Hepatocyte (in vitro differentiated cells): ENCODE measurements around the gene WDFY2. TPM values are rescaled to one million over a fixed set of nuclear protein-coding genes. Genes with fewer than 3 reads are reported as not detected.
"Not testable (repeated sequence)": the region's sequence is repeated elsewhere in the genome, so short reads cannot be mapped to it uniquely, and the experiment has no call there.

ENCODE experiments used
- DNase-seq: peaks from one replicate; pipeline ENCODE4 v3.0.0-alpha.2; 2016; ENCODE audit warnings: low spot score
- H2AFZ ChIP-seq: fragments of 200-600 bp; sonication (generic); 2 replicates; pipeline ENCODE4 v1.6.0; 2016; ENCODE audit warnings: antibody characterized with exemption, mild to moderate bottlenecking
- H3K27ac ChIP-seq: fragments of 200-600 bp; sonication (generic); 2 replicates; pipeline ENCODE4 v1.5.1; 2016; ENCODE audit warnings: mild to moderate bottlenecking
- H3K27me3 ChIP-seq: fragments of 200-600 bp; sonication (generic); 2 replicates; pipeline ENCODE4 v1.6.1; 2016
- H3K36me3 ChIP-seq: fragments of 200-600 bp; sonication (generic); replicated peaks from 2 replicates; pipeline ENCODE4 v1.5.1; 2016; ENCODE audit warnings: low read depth; ENCODE audit not compliant: insufficient read depth
- H3K4me1 ChIP-seq: fragments of 200-600 bp; sonication (generic); 2 replicates; pipeline ENCODE4 v1.5.1; 2016; ENCODE audit warnings: mild to moderate bottlenecking, moderate library complexity; ENCODE audit not compliant: insufficient read depth
- H3K4me2 ChIP-seq: fragments of 200-600 bp; sonication (generic); 2 replicates; pipeline ENCODE4 v1.6.0; 2016
- H3K4me3 ChIP-seq: fragments of 200-600 bp; sonication (generic); 2 replicates; pipeline ENCODE4 v1.5.1; 2016; ENCODE audit warnings: mild to moderate bottlenecking
- H3K79me2 ChIP-seq: fragments of 200-600 bp; sonication (generic); 2 replicates; pipeline ENCODE4 v1.6.0; 2017; ENCODE audit warnings: mild to moderate bottlenecking
- H3K9me2 ChIP-seq: fragments of 200-600 bp; sonication (generic); replicated peaks from 2 replicates; pipeline ENCODE4 v1.6.0; 2017; ENCODE audit warnings: mild to moderate bottlenecking; ENCODE audit not compliant: insufficient read depth
- H3K9me3 ChIP-seq: fragments of 200-600 bp; sonication (generic); 2 replicates; pipeline ENCODE4 v1.5.1; 2016; ENCODE audit warnings: low read depth, mild to moderate bottlenecking
- H4K20me1 ChIP-seq: fragments of 200-600 bp; sonication (generic); 2 replicates; pipeline ENCODE4 v1.6.0; 2016; ENCODE audit warnings: mild to moderate bottlenecking; ENCODE audit not compliant: insufficient read depth, poor library complexity, severe bottlenecking
- CTCF ChIP-seq: fragments of 200-600 bp; sonication (generic); IDR thresholded peaks from 2 replicates; pipeline ENCODE4 v1.5.1; 2016; ENCODE audit warnings: antibody characterized with exemption, mild to moderate bottlenecking; ENCODE audit not compliant: poor library complexity
- EZH2 ChIP-seq: fragments of 200-600 bp; sonication (generic); IDR thresholded peaks from 2 replicates; pipeline ENCODE4 v1.6.1; 2016; ENCODE audit warnings: antibody characterized with exemption, mild to moderate bottlenecking, borderline replicate concordance
- EZH2phosphoT487 ChIP-seq: fragments of 200-600 bp; sonication (generic); IDR thresholded peaks from one replicate; pipeline ENCODE4 v1.6.1; 2018; ENCODE audit warnings: antibody characterized with exemption, mild to moderate bottlenecking, low read depth, moderate library complexity; ENCODE audit not compliant: unreplicated experiment, severe bottlenecking
- WGBS: methylation state at CpG from one replicate; pipeline ENCODE4 v1.1.6; 2016; ENCODE audit warnings: low lambda C conversion rate; ENCODE audit errors: missing lambda C conversion rate; 5-methylcytosine and 5-hydroxymethylcytosine counted together
- polyA plus RNA-seq: library from polyadenylated mRNA; unstranded; fragments of >200 nt; fragmentation: Nextera tagmentation; extraction: Ambion mirVana; gene quantifications from 2 replicates; pipeline ENCODE4 v1.2.1, GENCODE V29; 2016
- total RNA-seq: library from RNA; depleted of rRNA; stranded (reverse); fragments of >200 nt; gene quantifications from 2 replicates; pipeline ENCODE4 v1.2.3, GENCODE V29; 2014

WDFY2 gene
- total and polyA plus RNA-seq, 2 experiments from 2014 or later = 9.0 to 9.1 TPM

GRCh38 chr13:51590231-51590970 lies 6.1 kb downstream of the WDFY2 start:
- Histone ChIP-seq H4K20me1 (no peaks in the 10 kb centered on the region), H3K27me3 (no peaks in the 10 kb centered on the region), H3K27ac (peak overlapping the region; percentile 24), H3K4me2 (peak overlapping the region; percentile 2), H3K9me3 (no peaks in the 10 kb centered on the region), H3K9me2 (no peaks in the 10 kb centered on the region), H3K4me1 (no peaks in the 10 kb centered on the region), H3K79me2 (peaks cover 76% of the 10 kb centered on the region), H3K4me3 (no peak overlapping the region), H2AFZ (no peak overlapping the region), H3K36me3 (no peaks in the 10 kb centered on the region)
- 74% methylated on average over 1 of the region's 1 CpG for WGBS
- DNase-seq = no peak
- no peak for TF ChIP-seq EZH2
- TF ChIP-seq CTCF = no peak
- TF ChIP-seq EZH2phosphoT487 = no peak

GRCh38 chr13:51590971-51591627 lies 6.8 kb downstream of the WDFY2 start:
- TF ChIP-seq EZH2 = no peak
- TF ChIP-seq CTCF = no peak
- TF ChIP-seq EZH2phosphoT487 = peak; percentile 82
- H3K9me2 ChIP-seq = no peaks in the 10 kb centered on the region
- 41% methylated on average over 4 of the region's 4 CpGs for WGBS
- no peaks in the 10 kb centered on the region for H3K9me3 ChIP-seq
- no peak overlapping the region for H2AFZ ChIP-seq
- H3K4me3 ChIP-seq = no peak overlapping the region
- peak overlapping the region; percentile 29 for H3K4me2 ChIP-seq
- H3K79me2 ChIP-seq = peaks cover 76% of the 10 kb centered on the region
- DNase-seq = peak; percentile 63
- H3K36me3 ChIP-seq = no peaks in the 10 kb centered on the region
- H3K27me3 ChIP-seq = no peaks in the 10 kb centered on the region
- no peaks in the 10 kb centered on the region for H3K4me1 ChIP-seq
- no peaks in the 10 kb centered on the region for H4K20me1 ChIP-seq
- peak overlapping the region; percentile 55 for H3K27ac ChIP-seq

- 88% methylated on average over 1 of the region's 1 CpG for WGBS
- H3K27me3 ChIP-seq, H4K20me1 ChIP-seq: not testable (repeated sequence)
Observed at GRCh38 chr13:51591938-51592337, 7.7 kb downstream of the WDFY2 start.

GRCh38 chr13:51594432-51594831 lies 10.2 kb downstream of the WDFY2 start:
- WGBS = 90% methylated on average over 3 of the region's 3 CpGs
- Histone ChIP-seq H4K20me1 (no peaks in the 10 kb centered on the region), H3K4me1 (no peaks in the 10 kb centered on the region), H3K9me3 (no peaks in the 10 kb centered on the region), H3K4me3 (no peak overlapping the region), H3K27ac (no peak overlapping the region), H3K4me2 (no peak overlapping the region), H3K9me2 (no peaks in the 10 kb centered on the region), H3K36me3 (no peaks in the 10 kb centered on the region), H2AFZ (no peak overlapping the region), H3K27me3 (no peaks in the 10 kb centered on the region), H3K79me2 (peaks cover 74% of the 10 kb centered on the region)
- TF ChIP-seq CTCF (no peak), EZH2phosphoT487 (no peak), EZH2 (no peak)
- DNase-seq = no peak

More at GRCh38 chr13:51591938-51592337, 7.7 kb downstream of the WDFY2 start:
- Histone ChIP-seq H3K79me2 (peaks cover 76% of the 10 kb centered on the region), H3K27ac (peak overlapping the region; percentile 55), H3K4me2 (peak overlapping the region; percentile 29)
- DNase-seq, H3K9me2 ChIP-seq, H3K4me3 ChIP-seq, H3K36me3 ChIP-seq, H3K9me3 ChIP-seq, H3K4me1 ChIP-seq, H2AFZ ChIP-seq: not testable (repeated sequence)
